Measurements from ENCODE around the gene LNPEP.

Gene LNPEP

DNA sequence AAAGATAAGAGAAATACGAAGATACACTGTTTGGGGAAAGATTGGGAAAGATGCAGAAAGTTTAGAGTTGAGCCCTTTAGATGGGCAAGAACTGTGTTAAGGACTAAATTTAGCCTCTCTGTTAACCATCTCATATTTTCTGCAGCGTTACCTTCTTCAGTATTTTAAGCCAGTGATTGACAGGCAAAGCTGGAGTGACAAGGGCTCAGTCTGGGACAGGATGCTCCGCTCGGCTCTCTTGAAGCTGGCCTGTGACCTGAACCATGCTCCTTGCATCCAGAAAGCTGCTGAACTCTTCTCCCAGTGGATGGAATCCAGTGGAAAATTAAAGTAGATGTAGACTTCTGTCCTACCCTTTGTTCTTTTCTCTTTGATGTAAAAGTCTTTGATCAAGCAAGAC, 26.4 kb upstream of the LNPEP start:
- H3K9me3 ChIP-seq (ENCODE audit: low read length): no peaks in the 10 kb centered on the region
- no peak overlapping the region for H3K9ac ChIP-seq (ENCODE audit: low read length)
- no peaks in the 10 kb centered on the region for H3K4me1 ChIP-seq (ENCODE audit: insufficient read depth, low read length)
- peaks cover 20% of the 10 kb centered on the region for H3K36me3 ChIP-seq (ENCODE audit: insufficient read depth, low read length)
- H3K27me3 ChIP-seq (ENCODE audit: control insufficient read depth in 1 of 2, insufficient read depth in 2 of 2, low read length in 2 of 2): no peaks in the 10 kb centered on the region
- H3K27ac ChIP-seq (ENCODE audit: low read depth, low read length): no peak overlapping the region
- H3K4me3 ChIP-seq (ENCODE audit: low read depth in 1 of 2, low read length in 2 of 2): no peak overlapping the region

DNA sequence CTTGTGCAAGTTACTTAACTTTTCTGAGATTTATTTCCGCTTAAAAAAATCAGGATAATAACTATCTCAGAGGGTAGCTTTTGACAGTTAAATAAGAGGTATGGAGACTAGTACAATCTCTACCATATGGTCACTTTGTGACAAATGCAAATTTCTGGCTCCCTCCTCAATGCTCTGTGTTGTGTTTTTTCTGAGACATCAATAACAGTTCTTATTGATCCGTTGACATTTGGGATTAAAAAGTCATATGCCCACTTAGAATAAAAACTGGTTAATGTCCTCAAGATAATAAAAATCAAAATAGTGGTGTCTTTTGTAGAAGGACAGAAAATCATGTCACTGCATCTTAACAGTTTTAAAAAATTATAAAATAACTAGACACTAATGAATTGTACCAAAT, 24.7 kb upstream of the LNPEP start:
- peaks cover 20% of the 10 kb centered on the region for H3K36me3 ChIP-seq (ENCODE audit: insufficient read depth, low read length)
- H3K9me3 ChIP-seq (ENCODE audit: low read length): no peaks in the 10 kb centered on the region
- no peak overlapping the region for H3K9ac ChIP-seq (ENCODE audit: low read length)
- H3K4me1 ChIP-seq (ENCODE audit: insufficient read depth, low read length): no peaks in the 10 kb centered on the region
- H3K27ac ChIP-seq (ENCODE audit: low read depth, low read length): no peak overlapping the region
- no peak overlapping the region for H3K4me3 ChIP-seq (ENCODE audit: low read depth in 1 of 2, low read length in 2 of 2)
- H3K27me3 ChIP-seq (ENCODE audit: control insufficient read depth in 1 of 2, insufficient read depth in 2 of 2, low read length in 2 of 2): no peaks in the 10 kb centered on the region

DNA sequence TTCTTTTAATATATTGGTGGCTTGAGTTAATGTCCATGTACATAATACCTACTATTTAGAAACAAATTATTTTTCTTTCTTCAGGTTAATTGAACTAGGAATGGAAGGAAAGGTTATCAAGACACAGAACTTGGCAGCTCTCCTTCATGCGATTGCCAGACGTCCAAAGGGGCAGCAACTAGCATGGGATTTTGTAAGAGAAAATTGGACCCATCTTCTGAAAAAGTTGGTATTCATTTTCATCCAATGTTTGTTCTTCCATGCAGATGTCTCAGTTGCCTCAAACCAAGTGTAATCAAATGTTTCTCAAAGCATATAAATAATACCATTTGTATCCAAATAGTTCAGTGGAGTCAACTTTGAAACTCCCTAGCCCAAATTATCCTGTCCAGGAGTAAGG, 22.6 kb upstream of the LNPEP start:
- no peak overlapping the region for H3K4me3 ChIP-seq (ENCODE audit: low read depth in 1 of 2, low read length in 2 of 2)
- H3K27ac ChIP-seq (ENCODE audit: low read depth, low read length): no peak overlapping the region
- no peaks in the 10 kb centered on the region for H3K9me3 ChIP-seq (ENCODE audit: low read length)
- H3K9ac ChIP-seq (ENCODE audit: low read length): no peak overlapping the region
- no peaks in the 10 kb centered on the region for H3K4me1 ChIP-seq (ENCODE audit: insufficient read depth, low read length)
- no peaks in the 10 kb centered on the region for H3K27me3 ChIP-seq (ENCODE audit: control insufficient read depth in 1 of 2, insufficient read depth in 2 of 2, low read length in 2 of 2)
- H3K36me3 ChIP-seq (ENCODE audit: insufficient read depth, low read length): peaks cover 20% of the 10 kb centered on the region

DNA sequence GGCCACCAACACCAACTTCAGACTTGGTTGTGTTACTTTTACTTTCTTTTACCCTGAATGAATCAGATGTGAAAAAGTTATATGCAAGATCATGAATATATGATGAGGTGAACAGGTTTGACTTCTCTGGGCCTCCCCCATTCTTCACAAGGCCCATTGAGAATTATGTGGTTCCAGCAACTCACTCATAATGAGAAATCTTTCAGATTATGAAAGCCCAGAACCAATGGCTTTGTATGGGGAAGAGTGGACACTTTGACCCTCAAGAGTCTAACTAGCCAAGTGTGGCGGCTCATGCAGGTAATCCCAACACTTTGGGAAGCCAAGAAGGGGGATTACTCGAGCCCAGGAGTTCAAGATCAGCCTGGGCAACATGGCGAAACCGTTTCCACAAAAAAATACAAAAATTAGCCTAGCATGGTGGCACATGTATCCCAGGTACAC, 16.1 kb upstream of the LNPEP start:
- H3K27ac ChIP-seq (ENCODE audit: low read depth, low read length): no peak overlapping the region
- no peak overlapping the region for H3K4me3 ChIP-seq (ENCODE audit: low read depth in 1 of 2, low read length in 2 of 2)
- no peak overlapping the region for H3K9ac ChIP-seq (ENCODE audit: low read length)
- no peaks in the 10 kb centered on the region for H3K9me3 ChIP-seq (ENCODE audit: low read length)
- H3K27me3 ChIP-seq (ENCODE audit: control insufficient read depth in 1 of 2, insufficient read depth in 2 of 2, low read length in 2 of 2): no peaks in the 10 kb centered on the region
- peaks cover 11% of the 10 kb centered on the region for H3K4me1 ChIP-seq (ENCODE audit: insufficient read depth, low read length)
- no peaks in the 10 kb centered on the region for H3K36me3 ChIP-seq (ENCODE audit: insufficient read depth, low read length)

DNA sequence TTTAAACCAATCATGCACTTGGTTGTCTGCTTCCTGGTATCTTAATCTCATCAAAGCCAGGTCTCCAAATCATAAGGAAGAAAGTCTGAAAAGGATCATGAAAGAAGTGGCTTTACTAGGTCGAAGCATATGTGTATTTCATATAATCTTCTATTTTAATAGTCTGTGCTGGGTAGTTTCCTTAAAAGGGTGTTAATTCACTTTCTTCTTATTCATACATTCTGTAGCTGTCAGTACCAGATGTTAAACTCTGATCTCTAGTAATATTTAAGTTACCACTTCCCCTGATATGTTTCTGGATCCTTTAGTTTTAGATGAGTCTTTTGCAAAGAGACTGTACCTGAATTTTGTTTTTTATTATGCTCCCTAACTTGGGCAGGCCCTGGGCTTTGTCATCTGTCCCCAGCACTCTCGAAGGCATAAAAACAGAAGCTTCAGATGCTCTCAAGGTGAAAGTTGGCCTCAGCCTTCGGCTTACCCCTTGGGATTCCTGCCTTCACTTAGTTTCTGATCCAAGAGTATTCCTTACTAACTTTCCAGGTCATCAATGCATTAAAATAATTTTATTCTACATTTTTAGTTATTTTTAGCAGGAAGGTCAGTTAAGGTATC, 15.0 kb upstream of the LNPEP start:
- H3K4me3 ChIP-seq (ENCODE audit: low read depth in 1 of 2, low read length in 2 of 2): no peak overlapping the region
- no peak overlapping the region for H3K9ac ChIP-seq (ENCODE audit: low read length)
- no peaks in the 10 kb centered on the region for H3K27me3 ChIP-seq (ENCODE audit: control insufficient read depth in 1 of 2, insufficient read depth in 2 of 2, low read length in 2 of 2)
- H3K9me3 ChIP-seq (ENCODE audit: low read length): no peaks in the 10 kb centered on the region
- no peaks in the 10 kb centered on the region for H3K36me3 ChIP-seq (ENCODE audit: insufficient read depth, low read length)
- peaks cover 11% of the 10 kb centered on the region for H3K4me1 ChIP-seq (ENCODE audit: insufficient read depth, low read length)
- no peak overlapping the region for H3K27ac ChIP-seq (ENCODE audit: low read depth, low read length)

DNA sequence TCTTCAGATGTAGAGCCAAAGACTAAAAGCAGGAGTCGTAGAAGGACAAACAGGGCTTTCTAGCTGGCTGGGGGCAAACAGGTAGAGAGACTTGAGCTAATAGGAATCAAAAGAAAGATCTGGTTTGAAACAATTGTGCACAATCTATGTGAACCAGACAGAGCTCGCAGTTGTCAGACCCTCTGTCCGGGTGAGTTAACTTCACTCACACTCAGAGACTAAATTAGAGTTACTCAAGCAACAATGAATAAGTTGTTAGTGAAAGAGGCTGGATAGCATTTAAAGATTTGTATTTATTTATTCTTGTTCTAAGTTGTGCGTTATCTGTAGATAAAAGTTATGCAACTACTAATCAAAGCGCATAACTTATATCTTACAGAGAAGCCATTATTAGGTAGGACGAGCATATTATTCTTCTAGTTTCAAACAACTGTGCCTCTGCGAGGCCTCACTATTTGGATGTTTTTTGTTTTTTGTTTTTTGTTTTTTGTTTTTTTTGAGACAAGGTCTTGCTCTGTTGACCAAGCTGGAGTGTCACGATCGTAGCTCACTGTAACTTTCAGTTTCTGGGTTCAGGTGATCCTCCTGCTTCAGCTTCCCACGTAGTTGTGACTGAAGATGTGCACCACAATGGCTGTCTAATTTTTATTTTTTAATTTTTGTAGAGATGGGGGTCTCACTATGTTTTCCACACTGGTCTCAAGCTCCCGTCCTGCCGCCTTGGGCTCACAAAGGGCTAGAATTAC, 13.2 kb upstream of the LNPEP start:
- Histone ChIP-seq H3K36me3 (ENCODE audit: insufficient read depth, low read length) (no peaks in the 10 kb centered on the region), H3K9ac (ENCODE audit: low read length) (no peak overlapping the region), H3K27ac (ENCODE audit: low read depth, low read length) (no peak overlapping the region), H3K4me3 (ENCODE audit: low read depth in 1 of 2, low read length in 2 of 2) (no peak overlapping the region), H3K4me1 (ENCODE audit: insufficient read depth, low read length) (peaks cover 11% of the 10 kb centered on the region), H3K9me3 (ENCODE audit: low read length) (no peaks in the 10 kb centered on the region), H3K27me3 (ENCODE audit: control insufficient read depth in 1 of 2, insufficient read depth in 2 of 2, low read length in 2 of 2) (no peaks in the 10 kb centered on the region)

DNA sequence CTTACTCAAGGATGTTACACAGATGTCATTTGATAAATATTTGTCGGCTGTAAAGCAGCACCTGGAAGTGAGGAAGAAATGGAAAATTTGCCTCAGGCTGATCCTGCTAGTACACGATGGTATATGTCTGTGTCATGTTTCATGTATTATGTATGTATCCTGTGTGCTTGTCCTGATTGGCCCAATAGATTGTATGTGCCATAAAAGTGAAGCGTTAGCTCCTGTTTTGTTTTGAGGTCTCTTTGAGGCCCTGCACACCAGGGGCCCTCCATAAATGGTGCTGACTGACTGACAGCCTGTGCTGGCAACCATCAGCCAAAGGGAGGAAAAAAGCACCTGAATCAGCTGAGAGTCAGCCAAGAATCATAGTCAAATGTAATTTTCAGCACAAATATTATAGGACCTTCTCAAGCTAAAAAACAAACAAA, 11.8 kb upstream of the LNPEP start:
- Histone ChIP-seq H3K4me1 (ENCODE audit: insufficient read depth, low read length) (peaks cover 11% of the 10 kb centered on the region), H3K9ac (ENCODE audit: low read length) (no peak overlapping the region), H3K9me3 (ENCODE audit: low read length) (no peaks in the 10 kb centered on the region), H3K36me3 (ENCODE audit: insufficient read depth, low read length) (no peaks in the 10 kb centered on the region), H3K27ac (ENCODE audit: low read depth, low read length) (no peak overlapping the region), H3K27me3 (ENCODE audit: control insufficient read depth in 1 of 2, insufficient read depth in 2 of 2, low read length in 2 of 2) (no peaks in the 10 kb centered on the region), H3K4me3 (ENCODE audit: low read depth in 1 of 2, low read length in 2 of 2) (no peak overlapping the region)

DNA sequence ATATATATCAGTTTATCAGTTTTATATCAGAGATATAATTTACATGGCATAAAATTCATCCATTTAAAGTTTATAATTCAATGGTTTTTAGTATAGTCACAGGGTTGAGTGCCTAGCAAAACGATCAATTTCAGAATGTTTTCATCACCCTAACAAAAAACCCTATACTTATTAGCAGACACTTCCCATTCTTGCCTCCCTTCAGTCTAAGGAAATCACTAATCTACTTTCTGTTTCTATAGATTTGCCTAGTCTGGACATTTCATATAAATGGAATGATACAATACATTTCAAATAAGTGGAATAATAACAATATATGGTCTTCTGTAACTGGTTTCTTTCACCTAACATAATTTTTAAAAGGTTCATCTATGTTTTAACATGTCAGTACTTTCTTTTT, 9.6 kb upstream of the LNPEP start:
- Histone ChIP-seq H3K4me1 (ENCODE audit: insufficient read depth, low read length) (peaks cover 3% of the 10 kb centered on the region), H3K27ac (ENCODE audit: low read depth, low read length) (no peak overlapping the region), H3K9ac (ENCODE audit: low read length) (no peak overlapping the region), H3K9me3 (ENCODE audit: low read length) (no peaks in the 10 kb centered on the region), H3K36me3 (ENCODE audit: insufficient read depth, low read length) (no peaks in the 10 kb centered on the region), H3K4me3 (ENCODE audit: low read depth in 1 of 2, low read length in 2 of 2) (no peak overlapping the region), H3K27me3 (ENCODE audit: control insufficient read depth in 1 of 2, insufficient read depth in 2 of 2, low read length in 2 of 2) (no peaks in the 10 kb centered on the region)

DNA sequence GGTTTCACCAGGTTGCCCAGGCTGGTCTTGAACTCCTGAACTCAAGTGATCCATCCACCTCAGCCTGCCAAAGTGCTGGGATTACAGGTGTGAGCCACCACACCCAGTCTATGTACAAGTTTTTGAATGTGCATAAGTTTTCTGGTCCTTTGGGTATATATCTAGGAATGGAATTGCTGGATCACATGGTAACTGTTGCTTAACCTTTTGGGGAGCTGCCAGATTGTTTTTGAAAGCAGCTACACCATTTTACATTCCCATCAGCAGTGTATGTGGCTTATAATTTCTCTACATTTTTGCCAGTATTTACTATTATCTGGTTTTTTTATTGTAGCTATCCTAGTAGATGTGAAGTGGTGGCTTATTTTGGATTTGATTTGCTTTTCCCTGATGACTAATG, 8.9 kb upstream of the LNPEP start:
- no peaks in the 10 kb centered on the region for H3K9me3 ChIP-seq (ENCODE audit: low read length)
- H3K27me3 ChIP-seq (ENCODE audit: control insufficient read depth in 1 of 2, insufficient read depth in 2 of 2, low read length in 2 of 2): no peaks in the 10 kb centered on the region
- H3K9ac ChIP-seq (ENCODE audit: low read length): no peak overlapping the region
- H3K4me3 ChIP-seq (ENCODE audit: low read depth in 1 of 2, low read length in 2 of 2): no peak overlapping the region
- H3K27ac ChIP-seq (ENCODE audit: low read depth, low read length): no peak overlapping the region
- H3K36me3 ChIP-seq (ENCODE audit: insufficient read depth, low read length): no peaks in the 10 kb centered on the region
- no peaks in the 10 kb centered on the region for H3K4me1 ChIP-seq (ENCODE audit: insufficient read depth, low read length)

DNA sequence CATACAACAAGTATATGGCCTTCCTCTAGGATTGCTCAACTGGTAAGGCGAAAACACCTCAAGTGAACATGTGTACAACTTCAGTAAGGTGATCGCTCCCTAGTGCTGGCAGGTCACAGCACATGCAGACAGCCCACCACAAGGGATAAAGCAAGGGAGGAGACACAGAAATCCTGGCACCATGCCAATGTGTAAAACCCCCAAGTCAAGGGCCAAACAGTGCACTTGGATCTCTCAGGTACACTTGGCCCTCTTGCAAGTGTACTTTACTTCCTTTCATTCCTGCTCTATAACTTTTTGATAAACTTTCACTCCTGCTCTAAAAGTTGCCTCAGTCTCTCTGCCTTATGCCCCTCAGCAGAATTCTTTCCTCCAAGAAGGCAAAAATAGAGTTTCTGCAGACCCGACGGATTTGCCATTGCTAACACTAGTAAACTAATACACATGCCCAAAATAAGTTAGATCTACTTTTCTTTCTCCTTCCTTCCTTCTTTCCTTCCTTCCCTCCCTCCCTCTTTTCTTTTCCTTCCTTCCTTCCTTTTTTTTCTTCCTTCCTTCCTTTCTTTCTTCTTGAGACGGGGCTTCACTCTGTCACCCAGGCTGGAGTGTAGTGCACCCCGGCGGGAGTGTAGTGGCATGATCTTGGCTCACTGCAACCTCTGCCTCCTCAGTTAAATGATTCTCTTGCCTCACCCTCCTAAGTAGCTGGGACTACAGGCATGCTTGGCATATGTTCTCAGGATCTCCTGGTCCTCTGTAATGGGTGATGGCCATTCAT, 6.8 kb upstream of the LNPEP start:
- Histone ChIP-seq H3K9ac (ENCODE audit: low read length) (no peak overlapping the region), H3K27ac (ENCODE audit: low read depth, low read length) (no peak overlapping the region), H3K4me1 (ENCODE audit: insufficient read depth, low read length) (peaks cover 14% of the 10 kb centered on the region), H3K4me3 (ENCODE audit: low read depth in 1 of 2, low read length in 2 of 2) (no peak overlapping the region), H3K36me3 (ENCODE audit: insufficient read depth, low read length) (no peaks in the 10 kb centered on the region), H3K9me3 (ENCODE audit: low read length) (no peaks in the 10 kb centered on the region), H3K27me3 (ENCODE audit: control insufficient read depth in 1 of 2, insufficient read depth in 2 of 2, low read length in 2 of 2) (no peaks in the 10 kb centered on the region)

DNA sequence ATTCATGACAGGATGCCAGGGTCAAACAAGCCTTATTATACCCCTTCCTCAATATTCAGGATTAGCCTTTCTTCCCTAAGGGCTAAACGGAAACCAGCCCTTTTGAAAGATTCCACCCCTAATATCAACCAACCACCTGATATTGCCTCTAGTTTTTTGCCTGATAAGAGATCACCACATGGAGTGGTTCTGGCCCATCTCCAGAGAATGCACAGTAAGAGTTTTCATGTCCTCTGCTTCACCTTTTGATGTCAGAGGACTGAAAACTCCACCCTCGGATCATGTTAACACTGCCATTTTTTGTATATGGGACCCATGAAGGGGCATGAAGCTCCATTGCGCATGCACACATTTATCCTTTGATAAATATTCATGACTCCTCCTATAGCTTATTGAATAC, 5.8 kb upstream of the LNPEP start:
- Histone ChIP-seq H3K4me3 (ENCODE audit: low read depth in 1 of 2, low read length in 2 of 2) (no peak overlapping the region), H3K4me1 (ENCODE audit: insufficient read depth, low read length) (peaks cover 16% of the 10 kb centered on the region), H3K36me3 (ENCODE audit: insufficient read depth, low read length) (no peaks in the 10 kb centered on the region), H3K9ac (ENCODE audit: low read length) (no peak overlapping the region), H3K9me3 (ENCODE audit: low read length) (no peaks in the 10 kb centered on the region), H3K27ac (ENCODE audit: low read depth, low read length) (no peak overlapping the region), H3K27me3 (ENCODE audit: control insufficient read depth in 1 of 2, insufficient read depth in 2 of 2, low read length in 2 of 2) (no peaks in the 10 kb centered on the region)

Data from muscle layer of colon (tissue), 2 donors.